Measurements from ENCODE around the gene AKAP8L.
"Not testable (repeated sequence)": the region's sequence is repeated elsewhere in the genome, so short reads cannot be mapped to it uniquely, and the experiment has no call there.

AKAP8L gene

DNA sequence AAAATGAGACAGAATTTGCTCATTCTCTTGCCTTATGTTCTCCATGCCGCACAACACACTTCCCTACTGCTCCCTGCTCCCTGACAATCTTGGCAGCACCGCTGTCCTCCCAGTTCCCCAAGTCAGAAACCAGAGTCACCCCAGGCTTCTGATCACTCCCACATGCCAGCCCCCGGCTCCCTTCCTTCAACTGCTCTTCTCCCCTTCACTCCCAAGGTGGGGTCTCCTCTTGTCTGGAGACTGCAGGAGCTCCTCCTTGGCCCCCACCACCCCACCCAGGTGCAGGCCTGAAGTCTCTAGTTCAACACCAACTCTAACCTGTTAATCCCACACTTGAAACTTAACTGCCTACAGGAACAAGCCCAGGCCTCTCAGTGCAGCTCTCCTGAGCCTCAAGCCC is 22.4 kb downstream of the AKAP8L start:
- H3K4me3 ChIP-seq (ENCODE audit: low read depth in 1 of 2, low read length in 1 of 2), result no peak overlapping the region
- H3K4me1 ChIP-seq (ENCODE audit: control insufficient read depth in 1 of 2, insufficient read depth in 1 of 2, low read depth in 1 of 2, low read length in 1 of 2), result no peaks in the 10 kb centered on the region
- H3K27ac ChIP-seq, result no peak overlapping the region
- no peaks in the 10 kb centered on the region for H3K9me3 ChIP-seq
- no peaks in the 10 kb centered on the region for H3K27me3 ChIP-seq
- peaks cover 91% of the 10 kb centered on the region for H3K36me3 ChIP-seq
- no peak for TF ChIP-seq CTCF (IDR thresholded peaks at IDR 0.05)

DNA sequence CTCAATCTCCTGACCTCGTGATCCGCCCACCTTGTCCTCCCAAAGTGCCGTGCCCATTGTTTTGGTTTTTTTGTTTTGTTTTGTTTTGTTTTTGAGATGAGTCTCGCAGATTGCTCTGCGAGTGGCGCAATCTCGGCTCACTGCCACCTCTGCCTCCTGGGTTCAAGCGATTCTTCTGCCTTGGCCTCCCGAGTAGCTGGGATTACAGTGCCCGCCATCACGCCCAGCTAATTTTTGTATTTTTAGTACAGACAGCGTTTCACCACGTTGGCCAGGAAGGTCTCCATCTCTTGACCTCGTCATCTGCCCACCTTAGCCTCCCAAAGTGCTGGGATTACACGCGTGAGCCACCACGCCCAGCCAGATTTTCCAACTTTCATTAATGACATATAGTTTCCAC is 23.5 kb downstream of the AKAP8L start:
- not testable (repeated sequence) for H3K9me3 ChIP-seq; H3K27me3 ChIP-seq; H3K4me1 ChIP-seq (ENCODE audit: control insufficient read depth in 1 of 2, insufficient read depth in 1 of 2, low read depth in 1 of 2, low read length in 1 of 2); H3K4me3 ChIP-seq (ENCODE audit: low read depth in 1 of 2, low read length in 1 of 2); H3K27ac ChIP-seq
- peaks cover 79% of the 10 kb centered on the region for H3K36me3 ChIP-seq

- TF ChIP-seq CTCF (IDR thresholded peaks at IDR 0.05), result no peak
- Histone ChIP-seq H3K9me3 (no peaks in the 10 kb centered on the region), H3K27me3 (no peaks in the 10 kb centered on the region), H3K36me3 (peaks cover 71% of the 10 kb centered on the region), H3K27ac (no peak overlapping the region), H3K4me3 (ENCODE audit: low read depth in 1 of 2, low read length in 1 of 2) (no peak overlapping the region), H3K4me1 (ENCODE audit: control insufficient read depth in 1 of 2, insufficient read depth in 1 of 2, low read depth in 1 of 2, low read length in 1 of 2) (no peaks in the 10 kb centered on the region)
Observed at GRCh38 chr19:15394426-15394825, 24.4 kb downstream of the AKAP8L start.

- Histone ChIP-seq H3K4me1 (ENCODE audit: control insufficient read depth in 1 of 2, insufficient read depth in 1 of 2, low read depth in 1 of 2, low read length in 1 of 2) (no peaks in the 10 kb centered on the region), H3K4me3 (ENCODE audit: low read depth in 1 of 2, low read length in 1 of 2) (no peak overlapping the region), H3K27ac (no peak overlapping the region), H3K27me3 (no peaks in the 10 kb centered on the region), H3K36me3 (peaks cover 66% of the 10 kb centered on the region), H3K9me3 (no peaks in the 10 kb centered on the region)
- no peak for TF ChIP-seq CTCF (IDR thresholded peaks at IDR 0.05)
Observed at GRCh38 chr19:15393963-15394362, 24.8 kb downstream of the AKAP8L start.

DNA sequence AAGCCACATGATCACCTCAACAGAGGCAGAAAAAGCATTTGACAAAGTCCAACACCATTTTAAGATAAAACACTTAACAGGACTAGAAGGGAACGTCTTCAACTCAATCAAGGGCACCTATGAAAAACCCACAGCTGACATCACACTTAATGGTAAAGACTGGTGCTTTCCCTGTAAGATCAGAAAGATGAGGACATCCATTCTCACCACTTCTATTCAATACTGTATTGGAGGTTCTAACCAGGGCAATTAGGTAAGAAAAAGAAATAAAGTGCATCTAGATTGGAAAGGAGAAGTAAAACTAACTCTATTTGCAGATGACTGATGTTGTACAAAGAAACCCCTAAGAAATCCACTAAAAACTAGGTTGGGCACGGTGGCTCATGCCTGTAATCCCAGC is 28.0 kb downstream of the AKAP8L start:
- peaks cover 54% of the 10 kb centered on the region for H3K36me3 ChIP-seq
- no peaks in the 10 kb centered on the region for H3K4me1 ChIP-seq (ENCODE audit: control insufficient read depth in 1 of 2, insufficient read depth in 1 of 2, low read depth in 1 of 2, low read length in 1 of 2)
- no peak for TF ChIP-seq CTCF (IDR thresholded peaks at IDR 0.05)
- no peak overlapping the region for H3K4me3 ChIP-seq (ENCODE audit: low read depth in 1 of 2, low read length in 1 of 2)
- no peak overlapping the region for H3K27ac ChIP-seq
- H3K27me3 ChIP-seq, result no peaks in the 10 kb centered on the region
- H3K9me3 ChIP-seq, result no peaks in the 10 kb centered on the region

DNA sequence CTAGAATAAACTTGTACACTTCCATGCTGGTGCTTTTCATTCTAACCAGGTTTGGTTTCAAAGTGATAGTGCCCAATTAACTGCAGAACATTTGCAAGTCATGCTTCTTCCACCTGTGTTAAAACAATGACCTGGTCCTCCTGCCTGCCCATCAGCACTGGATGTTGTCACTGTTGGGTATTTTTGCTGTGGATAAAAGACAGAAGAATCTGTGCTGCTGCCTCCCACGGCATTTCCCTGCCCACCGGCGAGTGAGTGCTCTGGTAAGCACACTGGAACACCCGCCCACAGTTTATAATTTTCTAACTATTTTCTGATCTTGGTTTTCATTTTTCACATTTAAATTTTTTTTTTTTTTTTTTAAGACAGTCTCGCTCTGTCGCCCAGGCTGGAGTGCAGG is 36.9 kb downstream of the AKAP8L start:
- H3K9me3 ChIP-seq, result no peaks in the 10 kb centered on the region
- H3K27ac ChIP-seq, result no peak overlapping the region
- no peaks in the 10 kb centered on the region for H3K27me3 ChIP-seq
- TF ChIP-seq CTCF (IDR thresholded peaks at IDR 0.05), result no peak
- H3K36me3 ChIP-seq, result peaks cover 14% of the 10 kb centered on the region
- no peak overlapping the region for H3K4me3 ChIP-seq (ENCODE audit: low read depth in 1 of 2, low read length in 1 of 2)
- H3K4me1 ChIP-seq (ENCODE audit: control insufficient read depth in 1 of 2, insufficient read depth in 1 of 2, low read depth in 1 of 2, low read length in 1 of 2), result peaks cover 25 to 26% of the 10 kb centered on the region in 2 experiments

Data from neutrophil (primary cell).